ENCODE results near the gene AXIN1.
A peak's percentile ranks its signal among the peaks of the same experiment; 100 is the strongest.
"Not testable (repeated sequence)": the region's sequence is repeated elsewhere in the genome, so short reads cannot be mapped to it uniquely, and the experiment has no call there.

AXIN1 gene

DNA sequence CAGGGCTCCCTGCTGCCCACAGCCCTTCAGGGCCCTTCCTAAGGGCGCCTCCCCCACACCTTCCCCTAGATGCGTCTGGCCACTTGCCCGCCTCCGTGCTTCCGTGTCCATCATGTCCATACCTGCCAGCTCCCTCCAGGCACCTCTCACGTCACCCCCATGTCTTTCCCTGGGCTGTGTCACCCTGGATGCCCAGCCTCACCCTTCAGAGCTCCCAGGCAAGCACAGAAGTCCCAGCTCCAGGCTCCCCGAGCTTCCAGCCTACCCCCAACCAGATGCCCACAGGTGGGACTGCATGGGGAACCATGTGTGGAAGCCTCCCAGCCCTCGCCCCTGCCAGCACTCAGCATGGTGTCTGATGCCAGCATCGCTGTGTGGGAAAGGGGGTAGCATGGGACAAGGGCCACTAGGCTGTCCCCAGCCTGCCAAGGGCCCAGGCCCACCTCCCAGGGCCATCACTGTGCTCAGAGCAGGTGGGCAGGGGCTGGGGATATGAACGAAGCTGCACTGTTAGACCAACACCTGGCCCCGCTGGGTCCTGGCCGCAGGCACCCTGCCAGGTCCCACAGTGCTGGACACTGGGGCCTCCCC, 1.9 kb upstream of the AXIN1 start:
- DNase-seq (ENCODE audit: low read depth) = no peak

DNA sequence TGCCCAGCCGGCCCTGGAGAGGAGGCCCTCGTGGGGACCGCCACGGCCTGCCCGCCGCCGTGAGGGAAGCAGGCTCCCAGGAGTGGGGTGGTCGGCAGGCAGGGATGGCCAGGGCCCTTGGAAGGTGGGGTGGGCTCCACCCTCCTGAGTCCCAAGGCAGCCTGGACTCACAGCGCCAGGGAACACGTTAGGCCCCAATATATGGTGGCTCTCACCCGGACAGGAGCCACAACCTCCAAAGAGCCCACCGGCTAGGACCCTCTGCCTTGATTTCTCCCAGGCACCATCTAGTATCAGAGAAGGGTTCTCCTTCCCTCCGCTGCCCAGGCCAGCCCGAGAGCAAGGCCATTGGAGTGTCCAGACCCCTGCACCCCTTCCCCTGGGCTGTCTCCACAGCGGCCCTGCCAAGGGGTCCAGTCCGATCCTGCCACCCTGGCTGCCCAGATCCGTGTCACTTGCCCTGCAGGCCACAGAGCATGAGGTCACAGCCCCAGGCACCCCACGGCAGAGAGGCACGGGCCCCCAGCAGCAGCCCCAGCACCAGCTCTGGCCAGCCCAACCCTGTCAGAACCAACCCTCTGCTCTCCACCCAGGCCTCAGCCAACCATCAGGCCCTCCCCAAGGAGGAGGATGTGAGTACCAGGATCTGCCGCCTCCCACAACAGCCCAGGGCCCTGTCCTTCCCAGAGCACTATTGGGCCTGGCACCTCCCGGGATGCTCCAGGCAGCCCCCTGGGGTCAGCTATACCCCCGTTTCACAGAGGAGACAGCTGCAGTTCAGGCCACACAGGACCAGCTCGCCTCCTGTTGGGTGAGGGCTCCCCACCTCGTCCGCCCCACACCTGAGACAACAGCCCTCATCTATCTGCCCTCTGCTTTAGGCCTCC, 1.1 kb upstream of the AXIN1 start:
- DNase-seq (ENCODE audit: low read depth) = no peak

DNA sequence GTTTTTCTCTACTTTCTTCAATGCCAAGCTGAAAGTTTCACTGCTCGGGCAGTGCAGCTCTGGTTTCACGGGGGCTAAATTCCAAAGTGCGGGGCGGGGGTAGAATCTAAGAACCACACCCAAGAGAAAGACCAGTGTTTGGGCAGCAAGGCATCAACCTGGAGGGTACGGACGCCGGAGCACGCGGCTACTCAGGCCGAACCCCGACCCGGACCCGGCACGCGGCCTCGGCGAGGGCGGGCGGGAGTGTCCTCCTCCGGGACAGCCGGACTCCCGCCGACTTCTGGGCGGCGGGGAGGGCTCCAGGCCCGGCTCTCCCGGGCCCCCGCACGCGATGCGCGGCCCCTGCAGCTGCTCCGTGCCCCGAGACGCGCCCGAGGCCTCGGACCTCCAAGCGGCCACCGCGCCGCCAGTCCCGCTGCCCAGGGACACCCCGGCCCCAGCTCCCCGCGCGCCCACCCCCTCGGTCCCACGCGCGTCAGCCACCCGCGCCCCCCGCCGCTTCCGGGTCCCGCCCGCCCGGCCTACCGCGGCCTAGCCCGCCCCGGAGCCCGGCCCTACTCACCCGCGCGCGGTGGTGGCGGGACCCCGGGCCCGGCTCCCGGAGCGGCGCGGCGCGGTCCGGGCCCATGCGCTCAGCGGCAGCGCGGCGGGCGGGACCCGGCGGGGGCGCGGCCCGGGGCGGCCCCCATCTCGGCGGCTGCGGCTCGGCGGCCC, 561 bp downstream of the AXIN1 start:
- peak; percentile 35 for DNase-seq (ENCODE audit: low read depth)

GRCh38 chr16:350203-350602, 2.3 kb downstream of the AXIN1 start:
- no peak for DNase-seq (ENCODE audit: low read depth)

- no peak for DNase-seq (ENCODE audit: low read depth)
Measured at GRCh38 chr16:349211-349610, 3.3 kb downstream of the AXIN1 start.

DNA sequence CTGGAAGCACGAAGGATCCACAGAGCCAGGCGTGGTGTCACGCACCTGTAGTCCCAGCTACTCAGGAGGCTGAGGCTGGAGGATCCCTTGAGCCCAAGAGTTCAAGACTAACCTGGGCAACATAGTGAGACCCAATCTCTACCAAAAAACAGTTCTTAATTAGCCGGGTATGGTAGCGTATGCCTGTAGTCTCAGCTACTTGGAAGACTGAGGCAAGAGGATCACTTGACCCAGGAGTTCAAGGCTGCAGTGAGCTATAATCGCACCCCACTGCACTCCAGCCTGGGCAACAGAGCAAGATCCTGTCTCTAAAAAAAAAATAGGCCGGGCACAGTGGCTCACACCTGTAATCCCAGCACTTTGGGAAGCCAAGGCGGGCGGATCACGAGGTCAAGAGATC, 4.0 kb downstream of the AXIN1 start:
- DNase-seq (ENCODE audit: low read depth) = not testable (repeated sequence)

DNA sequence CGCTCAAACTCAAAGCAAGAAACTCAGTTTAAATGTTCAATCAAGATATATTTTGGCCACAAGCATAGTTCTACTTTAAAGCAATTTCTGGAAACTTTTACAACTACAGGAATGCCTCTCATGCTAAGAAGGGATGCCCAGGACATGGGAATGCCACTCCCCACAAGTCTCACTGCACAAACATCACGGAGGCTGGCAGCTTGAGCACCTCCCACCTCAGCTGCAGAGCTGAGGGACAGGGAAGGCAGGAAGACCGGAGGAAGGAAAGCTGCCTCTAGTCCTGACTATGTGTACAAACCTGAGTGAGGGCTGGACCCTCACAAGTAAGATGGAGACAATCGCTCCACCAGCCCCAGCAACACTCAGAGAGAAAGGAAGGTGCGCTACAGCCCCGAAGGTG, 5.3 kb downstream of the AXIN1 start:
- DNase-seq (ENCODE audit: low read depth) = peak; percentile 11

- DNase-seq (ENCODE audit: low read depth) = peak; percentile 55
Measured at GRCh38 chr16:346587-346986, 5.9 kb downstream of the AXIN1 start.

GRCh38 chr16:345772-346171, 6.8 kb downstream of the AXIN1 start:
- DNase-seq (ENCODE audit: low read depth) = no peak

DNA sequence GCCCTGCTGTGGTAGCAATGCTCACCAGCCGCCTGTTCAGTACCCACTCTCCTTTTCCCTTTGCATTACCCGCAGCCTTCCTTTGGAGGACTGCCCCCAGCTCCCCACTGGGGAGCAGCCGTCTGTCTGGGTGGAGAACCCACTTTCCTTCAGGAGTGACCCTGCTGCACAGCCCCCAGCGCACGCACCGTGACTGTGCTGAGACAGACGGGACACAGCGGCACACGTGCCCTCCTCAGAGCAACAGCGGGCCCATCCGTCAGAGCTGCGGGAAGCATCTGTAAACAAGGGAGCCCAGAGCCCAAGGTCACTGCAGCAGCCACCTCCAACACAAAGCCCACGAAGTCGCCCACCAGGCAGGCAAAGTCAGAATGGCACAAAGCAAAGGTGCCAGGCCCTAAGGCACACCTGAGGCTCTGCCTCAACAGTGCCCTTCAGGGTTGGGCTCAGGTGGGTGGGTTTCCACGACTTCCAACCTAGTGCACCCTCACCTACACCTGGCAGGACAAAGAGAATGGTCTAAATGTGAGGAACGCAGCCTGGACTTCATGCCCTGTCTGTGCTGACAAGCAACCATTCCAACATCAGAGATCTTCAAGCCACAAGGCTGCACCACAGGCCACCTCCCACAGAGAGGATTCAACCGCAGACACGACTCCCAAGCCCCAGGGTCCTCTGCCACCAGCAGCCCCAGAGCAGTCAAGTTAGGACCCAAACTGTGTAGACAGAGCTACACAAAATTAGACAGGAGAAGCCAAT, 9.9 kb downstream of the AXIN1 start:
- DNase-seq (ENCODE audit: low read depth) = no peak

- not testable (repeated sequence) for DNase-seq (ENCODE audit: low read depth)
Measured at GRCh38 chr16:341974-342336, 10.6 kb downstream of the AXIN1 start.

DNA sequence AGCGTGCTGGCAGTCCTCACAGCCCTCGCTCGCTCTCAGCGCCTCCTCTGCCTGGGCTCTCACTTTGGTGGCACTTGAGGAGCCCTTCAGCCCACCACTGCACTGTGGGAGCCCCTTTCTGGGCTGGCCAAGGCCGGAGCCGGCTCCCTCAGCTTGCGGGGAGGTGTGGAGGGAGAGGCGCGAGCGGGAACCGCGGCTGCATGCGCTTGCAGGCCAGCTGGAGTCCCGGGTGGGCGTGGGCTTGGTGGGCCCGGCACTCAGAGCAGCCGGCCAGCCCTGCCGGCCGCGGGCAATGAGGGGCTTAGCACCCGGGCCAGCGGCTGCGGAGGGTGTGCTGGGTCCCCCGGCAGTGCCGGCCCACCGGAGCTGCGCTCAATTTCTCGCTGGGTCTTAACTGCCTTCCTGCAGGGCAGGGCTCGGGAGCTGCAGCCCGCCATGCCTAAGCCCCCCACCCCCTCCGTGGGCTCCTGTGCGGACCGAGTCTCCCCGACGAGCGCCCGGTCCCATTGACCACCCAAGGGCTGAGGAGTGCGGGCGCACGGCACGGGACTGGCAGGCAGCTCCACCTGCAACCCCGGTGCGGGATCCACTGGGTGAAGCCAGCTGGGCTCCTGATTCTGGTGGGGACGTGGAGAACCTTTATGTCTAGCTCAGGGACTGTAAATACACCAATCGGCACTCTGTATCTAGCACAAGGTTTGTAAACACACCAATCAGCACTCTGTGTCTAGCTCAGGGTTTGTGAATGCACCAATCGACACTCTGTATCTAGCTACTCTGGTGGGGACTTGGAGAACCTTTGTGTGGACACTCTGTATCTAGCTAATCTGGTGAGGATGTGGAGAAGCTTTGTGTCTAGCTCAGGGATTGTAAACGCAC, 11.2 kb downstream of the AXIN1 start:
- not testable (repeated sequence) for DNase-seq (ENCODE audit: low read depth)

- DNase-seq (ENCODE audit: low read depth) = no peak
Measured at GRCh38 chr16:340370-341091, 12.0 kb downstream of the AXIN1 start.

DNA sequence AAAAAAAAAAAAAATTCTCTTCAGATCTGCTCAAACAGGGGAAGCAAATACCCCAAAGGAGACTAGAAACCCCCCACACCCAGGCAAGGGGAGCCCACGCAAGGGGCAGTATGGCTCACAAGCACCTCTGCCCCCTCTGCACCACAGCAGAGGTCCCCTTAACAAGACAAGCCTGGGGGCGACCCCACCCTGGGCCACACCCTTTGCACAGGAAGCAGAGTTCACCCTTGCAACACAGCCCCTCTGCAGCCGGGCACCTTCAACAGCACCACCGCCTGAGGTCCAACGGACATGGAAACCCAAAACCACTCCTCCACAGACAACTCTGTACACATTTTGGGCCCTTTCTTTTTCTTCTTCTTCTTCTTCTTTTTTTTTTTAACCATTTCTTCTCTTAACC, 12.8 kb downstream of the AXIN1 start:
- no peak for DNase-seq (ENCODE audit: low read depth)

- DNase-seq (ENCODE audit: low read depth) = no peak
Measured at GRCh38 chr16:337975-338575, 14.4 kb downstream of the AXIN1 start.

DNA sequence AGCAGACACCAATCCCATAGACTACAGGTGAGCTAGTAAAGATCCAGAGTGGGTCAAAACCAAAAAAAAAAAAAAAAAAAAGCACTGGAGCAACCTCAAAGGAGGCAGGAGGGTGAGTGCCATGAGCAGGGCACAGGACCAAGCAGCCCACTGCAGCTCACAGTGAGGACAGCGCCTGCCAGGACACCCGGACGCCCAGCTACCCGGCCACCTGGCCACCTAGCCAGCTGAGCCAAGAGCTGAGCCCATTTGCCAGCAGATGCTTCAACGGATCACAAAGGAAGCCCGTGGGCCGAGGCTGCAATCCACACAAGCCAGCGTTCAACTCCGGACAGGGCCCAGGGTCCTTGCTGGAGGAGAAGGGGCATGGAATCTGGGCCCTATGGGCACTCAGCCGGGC, 15.1 kb downstream of the AXIN1 start:
- DNase-seq (ENCODE audit: low read depth) = no peak

DNA sequence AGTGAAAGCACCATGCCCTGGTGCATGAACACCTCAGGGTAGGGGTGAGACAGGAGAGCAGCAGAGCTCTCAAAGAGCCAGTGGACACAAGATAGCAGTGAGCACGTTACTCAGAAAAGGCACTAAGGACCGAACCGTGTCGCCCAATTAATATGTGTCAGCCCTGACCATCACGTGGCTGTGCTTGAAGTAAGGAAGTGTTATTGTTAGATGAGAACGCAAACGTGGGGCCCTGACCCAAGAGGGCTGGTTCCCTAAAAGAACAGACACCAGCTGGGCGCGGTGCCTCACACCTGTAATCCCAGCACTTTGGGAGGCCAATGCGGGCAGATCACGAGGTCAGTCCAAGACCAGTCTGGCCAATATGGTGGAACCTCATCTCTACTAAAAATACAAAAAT, 16.3 kb downstream of the AXIN1 start:
- DNase-seq (ENCODE audit: low read depth) = no peak

DNA sequence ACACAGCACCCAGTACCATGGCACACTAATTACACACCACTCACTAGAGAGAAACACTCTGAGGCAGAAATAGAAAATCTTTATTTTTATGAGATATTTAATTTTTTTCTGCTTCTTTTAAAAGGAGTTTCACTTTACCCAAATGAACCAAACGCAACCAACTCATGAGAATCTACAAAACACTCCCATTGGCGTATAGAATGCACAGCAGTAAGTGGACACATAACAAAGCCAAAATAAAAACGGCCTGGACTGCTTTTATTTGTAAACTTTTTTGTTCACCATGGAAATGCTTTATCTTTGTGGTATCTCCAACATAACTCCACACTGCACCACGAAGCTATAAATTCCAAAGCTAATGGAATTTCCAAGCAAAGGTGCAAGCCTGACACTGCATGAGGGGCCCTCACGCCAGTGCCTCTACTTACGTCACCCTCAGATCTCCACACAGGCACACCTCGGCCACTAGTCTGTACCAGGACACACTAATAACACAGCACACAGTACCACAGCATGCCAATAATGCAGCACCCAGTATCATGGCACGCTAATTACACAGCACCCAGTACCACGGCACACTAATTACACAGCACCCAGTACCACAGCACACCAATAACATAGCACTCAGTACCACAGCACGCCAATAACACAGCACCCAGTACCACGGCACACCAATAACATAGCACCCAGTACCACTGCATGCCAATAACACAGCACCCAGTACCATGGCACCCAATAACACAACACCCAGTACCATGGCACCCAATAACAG, 17.5 kb downstream of the AXIN1 start:
- peak; percentile 34 for DNase-seq (ENCODE audit: low read depth)

DNA sequence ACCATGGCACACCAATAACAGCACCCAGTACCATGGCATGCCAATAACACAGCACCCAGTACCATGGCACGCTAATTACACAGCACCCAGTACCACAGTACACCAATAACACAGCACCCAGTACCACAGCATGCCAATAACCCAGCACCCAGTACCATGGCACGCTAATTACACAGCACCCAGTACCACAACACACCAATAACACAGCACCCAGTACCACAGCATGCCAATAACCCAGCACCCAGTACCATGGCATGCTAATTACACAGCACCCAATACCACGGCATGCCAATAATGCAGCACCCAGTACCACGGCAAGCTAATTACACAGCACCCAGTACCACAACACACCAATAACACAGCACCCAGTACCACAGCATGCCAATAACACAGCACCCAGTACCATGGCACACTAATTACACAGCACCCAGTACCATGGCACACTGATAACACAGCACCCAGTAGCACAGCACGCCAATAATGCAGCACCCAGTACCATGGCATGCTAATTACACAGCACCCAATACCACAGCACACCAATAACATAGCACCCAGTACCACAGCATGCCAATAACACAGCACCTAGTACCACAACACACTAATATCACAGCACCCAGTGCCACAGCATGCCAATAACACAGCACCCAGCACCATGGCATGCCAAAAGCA, 18.2 kb downstream of the AXIN1 start:
- not testable (repeated sequence) for DNase-seq (ENCODE audit: low read depth)
